Measurements from ENCODE around the gene MSLN. TPM values are rescaled to one million over a fixed set of nuclear protein-coding genes. Genes with fewer than 3 reads are reported as not detected.

MSLN gene
- 11.8 TPM for total RNA-seq

GRCh38 chr16:760545-761343 is at the start of gene MSLN:
MSLN (plus strand) TSS chr16:760734; CDS start chr16:762681, 1,947 bp downstream.

GRCh38 chr16:714558-715476 is 45.7 kb upstream of the MSLN start, which contains the start of gene METRN:
METRN (plus strand) TSS chr16:715118; CDS start chr16:715290, 172 bp downstream.

GRCh38 chr16:720990-721764 is 39.4 kb upstream of the MSLN start, which contains the start of gene ANTKMT:
ANTKMT (plus strand) TSS chr16:721146; CDS start chr16:721275, 129 bp downstream.

GRCh38 chr16:726438-727290 is 33.9 kb upstream of the MSLN start, which contains the start of the genes CCDC78 and HAGHL:
CCDC78 (minus strand) TSS chr16:726443; CDS start chr16:726367, 76 bp downstream.
HAGHL (plus strand) TSS chr16:727106; CDS start chr16:727510, 404 bp downstream.

GRCh38 chr16:740764-741505 is 19.6 kb upstream of the MSLN start, which contains the start of gene CIAO3:
CIAO3 (minus strand) TSS chr16:740997; CDS start chr16:740985, 12 bp downstream.

GRCh38 chr16:787978-788398 is 27.5 kb downstream of the MSLN start, which contains the start of gene RPUSD1:
RPUSD1 (minus strand) TSS chr16:788381; CDS start chr16:787737, 644 bp downstream.

GRCh38 chr16:788399-789126 is 28.0 kb downstream of the MSLN start, which contains the start of gene CHTF18:
CHTF18 (plus strand) TSS chr16:788620; CDS start chr16:788685, 65 bp downstream.

GRCh38 chr16:799948-800833 is 39.7 kb downstream of the MSLN start, which contains the start of gene GNG13:
GNG13 (minus strand) TSS chr16:800734; CDS start chr16:799077, 1,657 bp downstream.

Small RNA genes lying within 50 kb of the gene (small RNA-seq; reads per million reads assigned to genes)
- gene MIR662 (ENCODE audit: low replicate concordance): not detected

Other genes starting within 250 kb of the MSLN start
- gene CAPN15, start 233.0 kb upstream of the MSLN start, total RNA-seq: 37.6 TPM
- 9.4 TPM for gene PRR35, start 200.3 kb upstream of the MSLN start, total RNA-seq
- 18.0 TPM for gene NHLRC4, start 193.7 kb upstream of the MSLN start, total RNA-seq
- 76.1 TPM for gene PIGQ, start 190.8 kb upstream of the MSLN start, total RNA-seq
- 24.2 TPM for gene RAB40C, start 170.7 kb upstream of the MSLN start, total RNA-seq
- 1.8 TPM for gene WFIKKN1, start 129.7 kb upstream of the MSLN start, total RNA-seq
- gene METTL26, start 124.4 kb upstream of the MSLN start, total RNA-seq: 91.8 TPM
- 23.1 TPM for gene MCRIP2, start 118.9 kb upstream of the MSLN start, total RNA-seq
- 48.3 TPM for gene WDR90, start 111.4 kb upstream of the MSLN start, total RNA-seq
- gene RHOT2, start 92.6 kb upstream of the MSLN start, total RNA-seq: 84.5 TPM
- 2.6 TPM for gene RHBDL1, start 85.1 kb upstream of the MSLN start, total RNA-seq
- gene STUB1, start 80.3 kb upstream of the MSLN start, total RNA-seq: 71.7 TPM
- 50.0 TPM for gene JMJD8, start 76.4 kb upstream of the MSLN start, total RNA-seq
- gene WDR24, start 70.3 kb upstream of the MSLN start, total RNA-seq: 13.3 TPM
- gene FBXL16, start 54.9 kb upstream of the MSLN start, total RNA-seq: 0.93 TPM
- gene METRN, start 45.6 kb upstream of the MSLN start, total RNA-seq: 21.3 TPM
- gene ANTKMT, start 39.6 kb upstream of the MSLN start, total RNA-seq: 19.9 TPM
- gene CCDC78, start 34.3 kb upstream of the MSLN start, total RNA-seq: 0.93 TPM
- 4.5 TPM for gene HAGHL, start 33.6 kb upstream of the MSLN start, total RNA-seq
- gene CIAO3, start 19.7 kb upstream of the MSLN start, total RNA-seq: 47.6 TPM
- gene RPUSD1, start 27.6 kb downstream of the MSLN start, total RNA-seq: 17.9 TPM
- gene CHTF18, start 27.9 kb downstream of the MSLN start, total RNA-seq: 25.5 TPM
- gene GNG13, start 40.0 kb downstream of the MSLN start, total RNA-seq: not detected
- gene LMF1, start 210.2 kb downstream of the MSLN start, total RNA-seq: 40.4 TPM
- 8.5 TPM for gene SOX8, start 221.0 kb downstream of the MSLN start, total RNA-seq